Activated naive CD4-positive, alpha-beta T cell treated with anti-CD3 and anti-CD28 coated beads for 36 hours (primary cell): ENCODE data around the gene LMAN1L. TPM values are rescaled to one million over a fixed set of nuclear protein-coding genes. Genes with fewer than 3 reads are reported as not detected.

ENCODE experiments used
- CTCF ChIA-PET: fragments of 350-600 bp; sonication (Branson Sonifier 250); formaldehyde crosslinking; loops from one replicate; lab custom pipeline; 2021; ENCODE audit warnings: antibody characterized with exemption; lab: Charles Lee
- DNase-seq: peaks from one replicate; pipeline ENCODE4 v3.0.0-alpha.2; 2020
- H3K27ac Mint-ChIP-seq: one replicate; pipeline ENCODE4 v1.8.0; 2021; ENCODE audit warnings: mild to moderate bottlenecking, mixed read lengths
- H3K27me3 Mint-ChIP-seq: one replicate; pipeline ENCODE4 v1.8.0; 2021; ENCODE audit warnings: low read depth, mixed read lengths
- H3K36me3 Mint-ChIP-seq: one replicate; pipeline ENCODE4 v1.8.0; 2021; ENCODE audit warnings: low read depth, mixed read lengths
- H3K4me1 Mint-ChIP-seq: one replicate; pipeline ENCODE4 v1.8.0; 2021; ENCODE audit warnings: low read depth, mixed read lengths
- H3K4me3 Mint-ChIP-seq: one replicate; pipeline ENCODE4 v1.8.0; 2021; ENCODE audit warnings: mild to moderate bottlenecking, moderate library complexity, mixed read lengths
- H3K9me3 Mint-ChIP-seq: one replicate; pipeline ENCODE4 v1.8.0; 2021; ENCODE audit warnings: mixed read lengths
- intact Hi-C: fragments of 100-400 bp; cut with micrococcal nuclease; formaldehyde crosslinking; loops from one replicate; pipeline ENCODE4 v1.15.1; 2023
- total RNA-seq, 2 experiments: library from RNA; stranded (reverse); gene quantifications; one replicate each; pipeline ENCODE4 v1.2.3, GENCODE V29; 2021

LMAN1L gene
- total RNA-seq, 2 experiments from 2014 or later: not detected

DNA sequence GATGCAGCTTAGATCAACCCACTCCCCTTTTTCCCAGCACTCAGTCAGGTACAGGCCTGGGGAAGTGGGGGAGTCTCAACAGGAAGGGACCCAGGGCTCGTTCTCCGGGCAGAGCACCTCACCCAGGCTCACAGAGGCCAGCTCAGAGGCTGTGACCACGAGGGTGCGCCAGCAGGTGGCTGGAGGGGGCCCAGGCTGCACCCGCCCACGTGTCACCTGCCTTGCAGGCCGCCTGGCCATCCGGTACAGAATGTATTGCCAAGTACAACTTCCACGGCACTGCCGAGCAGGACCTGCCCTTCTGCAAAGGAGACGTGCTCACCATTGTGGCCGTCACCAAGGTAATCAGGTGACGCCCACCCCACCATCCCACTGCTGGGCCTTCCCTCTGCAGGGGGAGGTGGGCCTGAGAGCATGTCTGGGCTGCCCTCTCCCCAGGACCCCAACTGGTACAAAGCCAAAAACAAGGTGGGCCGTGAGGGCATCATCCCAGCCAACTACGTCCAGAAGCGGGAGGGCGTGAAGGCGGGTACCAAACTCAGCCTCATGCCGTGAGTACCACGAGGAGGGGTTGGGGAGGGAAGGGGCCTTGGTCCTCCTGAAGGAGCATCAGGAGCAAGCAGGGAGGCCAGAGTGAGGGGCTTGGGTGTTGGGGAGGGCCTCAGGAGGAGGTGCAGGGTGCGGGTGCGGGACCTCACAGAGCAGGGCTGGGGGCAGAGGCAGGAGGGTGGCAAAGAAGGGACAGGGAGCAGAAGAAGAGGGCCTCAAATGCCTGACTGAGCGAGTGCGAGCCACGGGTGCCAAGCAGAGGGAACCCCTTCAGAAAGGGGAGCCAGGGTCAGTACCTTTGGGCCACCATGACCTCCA is 14.0 kb upstream of the LMAN1L start:
- Mint-ChIP-seq H3K36me3 (peaks cover 52% of the 10 kb centered on the region), H3K4me1 (peaks cover 61% of the 10 kb centered on the region), H3K27ac (peak overlapping the region; percentile 95), H3K9me3 (no peaks in the 10 kb centered on the region), H3K4me3 (no peak overlapping the region), H3K27me3 (no peaks in the 10 kb centered on the region)
- CTCF ChIA-PET: interaction anchor here (0.6 to 29.5 kb wide), 6 partner anchors 11 to 153 kb away, joined by 4 to 1193 read pairs (median 6); partner anchors contain the start of genes CPLX3 and CSK
- intact Hi-C loops: no loop called here
- no peak for DNase-seq

DNA sequence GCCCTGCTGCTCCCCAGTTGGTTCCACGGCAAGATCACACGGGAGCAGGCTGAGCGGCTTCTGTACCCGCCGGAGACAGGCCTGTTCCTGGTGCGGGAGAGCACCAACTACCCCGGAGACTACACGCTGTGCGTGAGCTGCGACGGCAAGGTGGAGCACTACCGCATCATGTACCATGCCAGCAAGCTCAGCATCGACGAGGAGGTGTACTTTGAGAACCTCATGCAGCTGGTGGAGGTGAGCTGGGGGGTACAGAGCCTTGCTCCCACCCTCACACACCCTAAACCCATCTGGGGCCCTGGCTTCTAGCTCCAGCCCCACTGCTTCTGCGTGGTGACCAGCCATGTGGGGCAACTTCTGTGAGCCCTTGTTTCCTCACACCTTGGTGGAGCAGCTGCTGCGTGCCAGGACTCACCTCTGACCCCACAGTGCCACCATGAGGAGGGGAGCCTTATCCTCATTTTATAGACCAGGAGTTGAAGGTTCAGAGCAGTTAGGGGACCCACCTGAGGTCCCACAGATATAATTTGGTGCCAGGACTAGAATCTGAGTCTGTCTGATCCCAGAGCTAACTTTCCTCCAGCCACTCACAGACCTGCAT is 13.3 kb upstream of the LMAN1L start:
- intact Hi-C loops: no loop called here

DNA sequence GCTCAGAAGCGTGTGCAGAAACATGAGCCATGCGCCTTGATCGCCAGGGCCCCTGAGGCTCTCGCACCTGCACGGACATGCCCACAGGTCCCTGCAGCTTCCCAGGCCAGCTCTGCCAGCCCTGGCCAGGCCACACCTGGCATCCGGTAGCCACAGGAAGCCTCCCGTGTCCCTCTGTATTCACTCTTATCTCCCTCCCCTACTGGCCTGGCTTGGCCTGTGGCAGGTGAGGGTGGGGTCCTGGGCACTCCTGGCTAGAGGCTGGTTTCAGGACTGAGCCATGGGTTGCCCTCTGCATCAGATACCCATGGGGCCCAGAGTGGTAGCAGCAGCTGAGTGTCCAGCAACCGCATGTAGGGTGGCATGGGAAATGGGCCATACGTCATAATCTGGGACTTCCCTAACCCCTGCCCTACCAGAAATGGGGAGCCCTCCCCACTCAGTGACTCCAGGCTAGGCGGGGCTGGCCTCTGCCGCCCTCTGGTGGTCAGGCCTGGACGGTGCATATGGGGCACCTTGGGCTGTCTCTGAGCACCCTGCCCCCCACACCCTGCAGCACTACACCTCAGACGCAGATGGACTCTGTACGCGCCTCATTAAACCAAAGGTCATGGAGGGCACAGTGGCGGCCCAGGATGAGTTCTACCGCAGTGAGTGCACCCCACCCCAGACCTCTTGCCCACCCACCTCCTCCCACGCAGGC is 12.6 kb upstream of the LMAN1L start:
- Mint-ChIP-seq H3K4me3 (peak overlapping the region; percentile 46), H3K27ac (peak overlapping the region; percentile 95), H3K9me3 (no peaks in the 10 kb centered on the region), H3K4me1 (peaks cover 56% of the 10 kb centered on the region), H3K36me3 (peaks cover 61% of the 10 kb centered on the region), H3K27me3 (no peaks in the 10 kb centered on the region)
- DNase-seq: peak; percentile 94
- intact Hi-C loops: loop anchor here (1.0 to 2.0 kb wide), 5 partner anchors 12 to 150 kb away; no protein-coding TSS in a partner anchor
- CTCF ChIA-PET: interaction anchor here (0.7 to 29.5 kb wide), 16 partner anchors 9 to 168 kb away, joined by 3 to 1193 read pairs (median 4); partner anchors contain the start of genes CPLX3, CSK and LMAN1L

More for the DNA sequence above, 13.3 kb upstream of the LMAN1L start:
- H3K4me1 Mint-ChIP-seq: peaks cover 60% of the 10 kb centered on the region
- no peaks in the 10 kb centered on the region for H3K9me3 Mint-ChIP-seq
- no peak overlapping the region for H3K4me3 Mint-ChIP-seq
- H3K27ac Mint-ChIP-seq: peak overlapping the region; percentile 95
- DNase-seq: peak; percentile 68
- CTCF ChIA-PET: interaction anchor here (0.7 to 29.5 kb wide), 15 partner anchors 10 to 167 kb away, joined by 3 to 1193 read pairs (median 4); partner anchors contain the start of genes CPLX3, CSK and LMAN1L
- H3K27me3 Mint-ChIP-seq: no peaks in the 10 kb centered on the region
- peaks cover 59% of the 10 kb centered on the region for H3K36me3 Mint-ChIP-seq

GRCh38 chr15:74800559-74801094 is 12.0 kb upstream of the LMAN1L start:
- CTCF ChIA-PET: interaction anchor here (0.6 to 29.5 kb wide), 7 partner anchors 12 to 169 kb away, joined by 3 to 1193 read pairs (median 4); partner anchors contain the start of genes CSK and LMAN1L
- no peak for DNase-seq
- H3K4me3 Mint-ChIP-seq: no peak overlapping the region
- no peaks in the 10 kb centered on the region for H3K9me3 Mint-ChIP-seq
- intact Hi-C loops: loop anchor here (1.0 to 2.0 kb wide), 5 partner anchors 12 to 150 kb away; no protein-coding TSS in a partner anchor
- peak overlapping the region; percentile 95 for H3K27ac Mint-ChIP-seq
- H3K36me3 Mint-ChIP-seq: peaks cover 59% of the 10 kb centered on the region
- no peaks in the 10 kb centered on the region for H3K27me3 Mint-ChIP-seq
- peaks cover 50% of the 10 kb centered on the region for H3K4me1 Mint-ChIP-seq

- Mint-ChIP-seq H3K27ac (peak overlapping the region; percentile 48), H3K4me3 (no peak overlapping the region), H3K9me3 (no peaks in the 10 kb centered on the region), H3K36me3 (peaks cover 54% of the 10 kb centered on the region), H3K27me3 (no peaks in the 10 kb centered on the region), H3K4me1 (peaks cover 45% of the 10 kb centered on the region)
- DNase-seq: no peak
- CTCF ChIA-PET: interaction anchor here (1.6 to 29.5 kb wide), 2 partner anchors 23 to 169 kb away, joined by 5 to 1193 read pairs; partner anchors contain the start of gene CSK
- intact Hi-C loops: loop anchor here (2.0 kb wide), 1 partner anchor 33 kb away; no protein-coding TSS in a partner anchor
Observed at GRCh38 chr15:74801311-74801997, 11.2 kb upstream of the LMAN1L start.

DNA sequence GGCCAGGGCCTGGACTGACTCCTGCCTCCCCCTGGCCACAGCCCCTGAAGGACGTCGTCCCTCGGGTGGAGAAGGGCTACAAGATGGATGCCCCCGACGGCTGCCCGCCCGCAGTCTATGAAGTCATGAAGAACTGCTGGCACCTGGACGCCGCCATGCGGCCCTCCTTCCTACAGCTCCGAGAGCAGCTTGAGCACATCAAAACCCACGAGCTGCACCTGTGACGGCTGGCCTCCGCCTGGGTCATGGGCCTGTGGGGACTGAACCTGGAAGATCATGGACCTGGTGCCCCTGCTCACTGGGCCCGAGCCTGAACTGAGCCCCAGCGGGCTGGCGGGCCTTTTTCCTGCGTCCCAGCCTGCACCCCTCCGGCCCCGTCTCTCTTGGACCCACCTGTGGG is 10.3 kb upstream of the LMAN1L start:
- intact Hi-C loops: no loop called here
- no peak overlapping the region for H3K4me3 Mint-ChIP-seq
- no peaks in the 10 kb centered on the region for H3K27me3 Mint-ChIP-seq
- H3K27ac Mint-ChIP-seq: no peak overlapping the region
- H3K36me3 Mint-ChIP-seq: peaks cover 54% of the 10 kb centered on the region
- no peak for DNase-seq
- CTCF ChIA-PET: interaction anchor here (0.6 to 29.5 kb wide), 2 partner anchors 24 to 110 kb away, joined by 4 to 1193 read pairs; partner anchors contain the start of gene CSK
- H3K4me1 Mint-ChIP-seq: peaks cover 45% of the 10 kb centered on the region
- no peaks in the 10 kb centered on the region for H3K9me3 Mint-ChIP-seq

DNA sequence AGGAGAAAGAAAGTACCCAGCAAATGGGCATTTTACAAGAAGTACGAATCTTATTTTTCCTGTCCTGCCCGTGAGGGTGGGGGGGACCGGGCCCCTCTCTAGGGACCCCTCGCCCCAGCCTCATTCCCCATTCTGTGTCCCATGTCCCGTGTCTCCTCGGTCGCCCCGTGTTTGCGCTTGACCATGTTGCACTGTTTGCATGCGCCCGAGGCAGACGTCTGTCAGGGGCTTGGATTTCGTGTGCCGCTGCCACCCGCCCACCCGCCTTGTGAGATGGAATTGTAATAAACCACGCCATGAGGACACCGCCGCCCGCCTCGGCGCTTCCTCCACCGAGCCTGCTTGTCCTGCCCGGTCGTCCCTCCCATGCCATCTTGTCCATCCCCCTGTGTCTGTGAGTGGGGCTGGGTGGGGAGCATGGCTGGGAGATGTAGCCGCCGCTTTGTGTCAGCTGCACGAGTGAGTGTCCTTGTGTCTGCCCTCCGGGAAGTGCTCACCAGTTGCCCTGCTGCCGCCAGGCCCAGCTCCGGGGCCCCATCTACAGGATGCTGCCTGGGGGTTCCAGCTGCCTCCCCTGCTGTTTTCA is 9.7 kb upstream of the LMAN1L start:
- Mint-ChIP-seq H3K4me3 (no peak overlapping the region), H3K4me1 (peaks cover 43% of the 10 kb centered on the region), H3K36me3 (peaks cover 50% of the 10 kb centered on the region), H3K27ac (peak overlapping the region; percentile 68), H3K27me3 (no peaks in the 10 kb centered on the region), H3K9me3 (no peaks in the 10 kb centered on the region)
- intact Hi-C loops: no loop called here
- CTCF ChIA-PET: interaction anchor here (29.5 kb wide), 1 partner anchor 24 kb away, joined by 1193 read pairs; the partner anchor contains the start of gene CSK
- DNase-seq: no peak

DNA sequence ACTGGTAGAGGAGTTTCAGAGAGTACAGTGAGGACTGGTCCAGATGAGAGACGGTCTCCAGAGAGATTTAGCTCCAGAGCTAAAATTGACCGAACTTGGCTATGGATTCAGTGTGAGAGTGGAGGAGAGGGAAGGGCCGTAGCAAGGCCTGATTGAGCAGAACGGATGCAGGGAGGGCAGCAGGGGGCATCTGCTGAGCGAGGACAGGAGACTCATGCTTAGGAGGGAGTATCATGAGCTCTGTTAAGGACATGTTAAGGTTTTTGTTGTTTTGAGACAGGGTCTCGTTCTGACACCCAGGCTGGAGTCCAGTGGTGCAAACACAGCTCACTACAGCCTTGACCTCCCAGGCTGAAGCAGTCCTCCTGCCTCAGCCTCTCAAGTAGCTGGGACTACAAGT is 7.7 kb upstream of the LMAN1L start:
- CTCF ChIA-PET: interaction anchor here (1.4 to 29.5 kb wide), 4 partner anchors 11 to 170 kb away, joined by 5 to 1193 read pairs (median 12); partner anchors contain the start of gene CSK
- Mint-ChIP-seq H3K9me3 (no peaks in the 10 kb centered on the region), H3K4me3 (no peak overlapping the region), H3K36me3 (peaks cover 36% of the 10 kb centered on the region), H3K4me1 (peaks cover 31% of the 10 kb centered on the region), H3K27me3 (no peaks in the 10 kb centered on the region), H3K27ac (peak overlapping the region; percentile 68)
- intact Hi-C loops: no loop called here
- no peak for DNase-seq

GRCh38 chr15:74807282-74807681 is 5.4 kb upstream of the LMAN1L start:
- Mint-ChIP-seq H3K4me3 (no peak overlapping the region), H3K27ac (peak overlapping the region; percentile 33), H3K27me3 (no peaks in the 10 kb centered on the region), H3K36me3 (peaks cover 20% of the 10 kb centered on the region), H3K4me1 (peaks cover 27% of the 10 kb centered on the region), H3K9me3 (no peaks in the 10 kb centered on the region)
- intact Hi-C loops: no loop called here
- CTCF ChIA-PET: interaction anchor here (0.6 to 5.4 kb wide), 7 partner anchors 14 to 74 kb away, joined by 3 to 32 read pairs (median 6); partner anchors contain the start of gene CPLX3
- no peak for DNase-seq

GRCh38 chr15:74808078-74808839 is 4.4 kb upstream of the LMAN1L start:
- Mint-ChIP-seq H3K36me3 (peaks cover 15% of the 10 kb centered on the region), H3K4me3 (no peak overlapping the region), H3K27ac (peak overlapping the region; percentile 2), H3K4me1 (peaks cover 27% of the 10 kb centered on the region), H3K27me3 (no peaks in the 10 kb centered on the region), H3K9me3 (no peaks in the 10 kb centered on the region)
- no peak for DNase-seq
- CTCF ChIA-PET: interaction anchor here (0.6 to 5.4 kb wide), 12 partner anchors 9 to 174 kb away, joined by 3 to 32 read pairs (median 4); partner anchors contain the start of gene CPLX3
- intact Hi-C loops: no loop called here
